AML-193 (cell line): Measurements from ENCODE around the gene SHISA8.

Experiments
- DNase-seq, 2 experiments: peaks; one replicate each; lab custom pipeline; 2025; lab: John Stamatoyannopoulos, UW

The SHISA8 gene

DNA sequence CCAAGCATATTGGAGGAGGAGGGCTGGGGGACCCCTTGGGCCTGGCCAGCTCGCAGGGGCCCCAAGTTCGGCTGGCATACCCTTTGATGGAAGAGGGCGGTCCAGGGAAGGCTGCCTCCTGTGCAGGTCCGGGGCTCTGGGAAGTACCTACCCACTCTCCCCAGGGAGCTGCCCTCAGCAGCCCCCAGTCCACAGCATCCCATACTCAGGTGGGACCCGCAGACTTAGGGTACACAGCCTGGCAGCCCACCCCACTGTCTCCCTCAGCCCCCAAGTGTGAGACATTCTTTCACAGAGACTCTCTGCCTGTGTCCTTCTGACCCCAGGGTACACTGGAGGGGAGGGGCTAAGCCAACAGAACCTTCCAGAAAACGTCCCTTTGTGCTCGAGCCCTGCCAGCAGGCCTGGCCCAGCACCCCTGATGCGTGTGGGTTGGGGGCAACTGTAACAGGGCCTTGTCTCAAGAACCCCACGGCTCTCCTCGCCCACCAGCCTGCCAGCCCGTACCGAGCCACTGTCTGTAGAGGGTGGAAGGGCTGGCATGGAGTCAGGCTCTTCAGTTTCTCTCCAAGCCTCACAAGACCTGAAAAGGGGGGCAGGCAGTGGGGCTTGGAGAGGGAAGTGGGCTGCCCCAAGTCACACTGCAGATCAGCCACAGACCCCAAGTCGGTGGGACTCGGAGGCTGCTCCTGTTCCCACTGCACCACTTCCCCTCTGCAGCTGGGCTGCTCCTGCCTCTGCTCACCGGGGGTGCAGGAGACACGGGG is 18.7 kb upstream of the SHISA8 start:
- DNase-seq = no peak

DNA sequence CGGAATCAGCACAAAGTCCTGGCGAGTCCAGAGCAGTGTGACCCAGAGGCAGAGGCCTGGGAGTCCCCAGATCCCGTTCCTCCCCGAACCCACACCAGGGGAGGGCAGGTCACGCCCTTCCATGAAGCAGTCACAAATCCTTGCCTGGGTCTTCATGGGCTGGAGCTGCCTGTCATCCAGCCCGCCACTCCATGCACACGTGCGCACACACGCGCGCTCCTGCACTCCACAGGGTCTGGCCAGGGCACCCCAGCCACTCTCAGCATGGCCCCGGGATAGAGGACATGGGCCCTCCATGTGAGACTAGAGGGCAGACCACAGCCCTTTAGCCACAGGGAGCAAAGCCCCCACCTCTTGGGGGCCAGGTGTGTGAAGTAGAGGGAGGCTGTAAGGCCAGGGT is 17.5 kb upstream of the SHISA8 start:
- DNase-seq = no peak

DNA sequence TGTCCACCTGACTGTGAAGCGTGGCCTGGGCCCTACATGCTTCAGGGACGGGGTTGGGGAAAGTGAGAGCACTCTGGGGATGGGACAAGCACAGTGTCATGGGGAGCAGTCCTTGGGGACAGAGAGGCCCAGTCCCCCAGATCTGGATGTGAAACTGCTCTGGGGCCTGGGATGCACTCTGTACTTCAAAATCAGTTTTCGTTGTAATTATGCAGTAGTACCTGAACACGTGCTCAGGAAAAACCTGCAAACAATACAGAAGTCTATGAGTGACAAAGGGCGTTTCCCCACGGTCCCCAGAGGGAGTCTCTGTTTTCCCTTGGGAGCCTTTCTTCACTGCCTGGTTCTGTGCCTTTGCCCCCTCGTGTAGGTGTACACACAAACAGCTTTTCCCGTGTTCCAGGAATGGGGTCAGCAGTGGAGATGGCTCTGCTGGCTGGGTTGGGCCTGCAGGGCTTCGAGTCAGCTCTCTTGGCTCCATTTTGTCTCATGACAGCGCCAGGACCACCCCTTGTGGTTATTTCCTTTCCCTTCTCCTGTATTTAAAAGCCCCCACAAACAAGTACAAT is 16.9 kb upstream of the SHISA8 start:
- no peak for DNase-seq

DNA sequence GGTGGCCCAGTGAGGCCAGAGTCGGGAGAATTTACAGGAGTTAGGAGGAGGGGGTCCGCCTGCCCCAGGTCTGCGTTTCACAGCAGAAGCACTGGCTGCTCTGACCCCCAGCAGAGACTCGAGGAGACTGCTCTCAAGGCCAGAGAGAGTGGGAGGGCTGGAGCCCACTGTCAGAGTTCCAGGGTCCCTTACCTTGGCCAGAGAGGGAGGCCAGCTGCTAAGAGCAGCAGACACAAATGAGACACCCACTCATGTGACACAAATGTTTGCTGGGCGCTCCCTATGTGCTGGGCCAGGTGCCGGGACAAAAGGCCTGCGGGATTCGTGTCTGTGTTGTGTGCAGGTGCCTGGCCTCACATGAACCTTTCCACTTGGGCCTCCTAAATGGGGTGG is 14.5 kb upstream of the SHISA8 start:
- DNase-seq = no peak

DNA sequence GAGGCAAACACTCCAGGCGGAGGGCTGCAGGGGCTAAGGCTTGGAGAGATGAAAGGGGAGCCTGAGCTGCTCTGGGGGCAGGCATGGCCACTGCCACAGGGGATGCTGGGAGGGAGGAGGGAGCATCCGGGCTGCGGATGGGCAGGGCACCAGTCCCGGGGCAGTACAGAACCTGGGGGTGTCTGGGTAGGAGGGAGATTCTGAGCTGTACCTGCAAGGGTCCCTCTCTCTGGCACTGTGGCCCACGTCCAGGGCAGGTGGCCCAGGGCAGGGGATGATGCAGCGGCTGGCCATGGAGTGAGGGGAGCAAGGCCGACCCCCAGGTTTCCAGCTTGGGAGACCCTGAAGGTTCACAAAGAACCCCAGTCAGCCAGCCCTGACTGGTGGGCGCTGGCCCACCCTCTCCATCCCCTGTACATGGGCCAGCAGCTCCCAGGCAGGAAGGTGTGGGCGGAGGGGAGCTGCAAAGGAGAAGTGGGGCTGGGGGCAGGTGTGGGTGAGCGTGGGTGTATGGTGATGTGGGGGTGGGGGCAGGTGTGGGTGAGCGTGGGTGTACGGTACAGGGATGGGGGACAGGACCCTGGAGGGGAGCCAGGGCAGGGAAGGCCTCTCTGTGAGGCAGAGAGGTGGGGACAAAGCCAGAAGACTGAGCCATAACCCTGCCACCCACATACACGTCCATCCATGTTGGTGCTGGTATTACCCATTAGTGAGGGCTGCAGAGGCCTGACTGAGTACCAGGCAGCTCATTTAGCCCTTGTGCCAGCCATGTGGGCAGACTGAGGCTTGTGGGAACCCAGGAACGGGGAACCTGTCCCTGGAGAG is 13.9 kb upstream of the SHISA8 start:
- no peak for DNase-seq

DNA sequence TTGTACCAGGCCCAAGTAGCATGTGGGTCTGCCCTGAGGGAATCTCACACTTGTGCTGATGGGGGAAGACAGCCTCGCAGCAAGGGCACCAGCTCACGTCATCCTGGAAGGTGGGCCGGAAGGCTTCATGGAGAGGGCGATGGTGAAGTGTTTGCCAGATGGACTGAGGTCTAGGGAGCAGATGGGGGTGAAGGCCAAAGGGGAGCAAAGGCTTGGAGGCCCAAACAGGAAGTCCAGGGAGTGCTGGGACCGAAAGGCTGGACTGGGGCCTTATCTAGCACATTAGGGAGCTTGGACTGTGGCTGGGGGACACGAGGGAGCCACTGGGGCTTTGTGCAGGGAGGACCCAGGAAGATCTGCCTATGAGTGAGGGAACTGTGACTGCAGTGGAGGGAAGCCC is 12.9 kb upstream of the SHISA8 start:
- DNase-seq = no peak

DNA sequence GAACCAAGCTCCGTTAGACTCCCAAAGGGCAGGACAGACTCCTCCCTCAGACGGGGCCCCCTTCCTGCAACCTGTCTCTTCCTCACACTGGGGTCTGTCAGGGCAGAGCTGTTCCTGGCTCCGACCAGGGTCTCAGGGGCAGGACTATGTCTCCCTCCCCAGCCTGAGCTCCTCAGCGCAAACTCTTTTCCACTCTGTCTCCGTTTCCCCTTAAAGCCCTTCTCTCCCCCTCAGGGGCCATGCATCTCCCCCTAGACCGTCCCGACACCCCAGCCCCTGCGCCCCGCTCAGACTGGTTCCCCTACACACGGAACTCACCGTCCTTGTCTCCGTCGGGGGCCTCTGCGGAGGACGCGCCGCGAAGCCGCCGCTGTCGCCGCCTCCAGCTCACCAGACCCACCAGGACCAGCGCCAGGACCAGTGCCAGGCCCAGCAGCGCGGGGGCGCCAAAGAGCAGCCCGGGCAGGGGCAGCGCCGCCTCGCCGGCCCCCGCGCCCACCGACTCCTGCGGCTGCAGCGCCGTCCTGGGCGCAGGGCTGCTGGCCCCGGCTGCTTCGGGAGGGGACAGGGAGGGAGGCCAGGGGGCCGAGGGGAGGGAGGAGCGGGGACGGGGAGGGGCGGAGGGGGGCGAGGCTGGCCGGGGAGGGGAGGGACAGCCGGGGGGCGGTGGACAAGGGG is 11.0 kb upstream of the SHISA8 start:
- no peak for DNase-seq

DNA sequence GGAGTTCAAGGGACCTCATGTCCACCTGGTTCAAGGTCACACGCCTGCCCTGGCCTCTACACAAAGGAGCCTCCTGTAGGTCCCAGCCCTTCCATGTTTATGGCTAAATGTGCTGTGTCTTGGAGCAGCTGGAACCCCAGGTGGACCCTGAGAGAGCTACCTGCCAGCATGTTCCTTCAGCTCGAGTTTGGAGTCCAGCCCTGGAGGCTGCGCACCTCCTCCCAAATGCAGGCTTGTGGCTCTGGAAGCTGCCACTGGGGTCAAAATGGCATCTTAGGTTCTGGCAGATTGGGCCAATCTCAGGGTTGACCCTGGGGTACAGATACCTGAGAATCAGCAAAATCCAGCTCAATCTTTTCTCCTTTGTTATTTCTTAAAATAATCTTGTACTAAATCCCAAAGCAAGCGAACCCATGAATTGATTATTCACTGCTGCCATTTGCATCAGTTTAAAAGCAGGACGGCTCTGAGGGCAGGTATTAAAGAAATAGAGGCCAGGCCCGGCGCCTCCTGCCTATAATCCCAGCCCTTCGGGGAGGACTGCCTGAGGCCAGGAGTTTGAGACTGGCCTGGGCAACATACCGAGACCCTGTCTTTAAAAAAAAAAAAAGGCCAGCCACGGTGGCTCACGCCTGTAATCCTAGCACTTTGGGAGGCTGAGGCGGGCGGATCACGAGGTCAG is 8.9 kb upstream of the SHISA8 start:
- no peak for DNase-seq

DNA sequence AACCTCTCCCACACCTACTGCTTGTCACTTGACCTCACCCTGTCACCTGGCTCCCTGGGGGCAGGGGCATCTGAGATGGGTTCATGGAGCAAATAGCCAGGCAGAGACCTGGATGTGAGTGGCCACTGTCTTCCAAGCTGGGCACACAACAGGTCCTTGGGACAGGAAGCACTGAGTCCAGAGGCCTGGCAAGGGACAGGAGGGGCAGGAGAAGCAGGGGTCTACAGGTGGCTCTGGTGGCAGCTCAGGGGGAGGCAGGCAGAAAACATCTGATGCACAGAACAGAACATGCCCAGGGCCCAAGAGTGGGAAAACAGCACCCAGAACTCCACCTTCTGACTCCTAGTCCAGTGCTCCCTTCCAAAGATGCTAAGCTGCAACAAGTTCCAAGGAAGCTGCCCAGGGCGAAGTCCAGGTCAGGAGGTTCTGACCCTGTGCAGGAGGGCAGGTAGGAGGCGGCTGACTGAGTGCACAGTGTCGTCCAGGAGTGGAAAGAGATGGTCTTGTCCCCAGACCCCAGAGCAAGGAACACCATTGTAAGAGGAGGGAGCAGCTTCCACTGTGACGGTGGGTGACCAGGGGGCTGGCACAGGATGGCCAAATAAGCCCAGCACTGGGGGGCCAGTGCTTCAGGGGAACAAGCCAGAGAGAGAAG is 8.2 kb upstream of the SHISA8 start:
- no peak for DNase-seq

DNA sequence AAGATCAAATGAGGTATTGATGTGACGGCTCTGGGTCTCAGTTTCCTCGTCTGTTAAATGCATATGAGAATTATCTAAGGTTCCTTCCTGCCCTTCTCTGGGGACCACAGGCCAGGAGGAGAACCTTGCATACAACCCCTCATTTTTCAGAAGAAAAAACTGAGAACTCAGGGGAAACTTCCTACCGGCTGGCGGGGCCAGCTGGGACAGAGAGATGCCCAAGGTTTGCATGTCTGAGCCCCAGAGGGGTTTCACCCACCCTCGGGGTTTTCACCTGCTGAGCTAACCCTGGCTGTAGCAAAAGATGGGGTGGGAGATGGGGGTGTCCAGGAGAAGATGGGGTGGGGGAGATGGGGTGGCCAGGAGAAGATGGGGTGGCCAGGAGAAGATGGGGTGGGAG is 7.5 kb upstream of the SHISA8 start:
- DNase-seq = no peak

DNA sequence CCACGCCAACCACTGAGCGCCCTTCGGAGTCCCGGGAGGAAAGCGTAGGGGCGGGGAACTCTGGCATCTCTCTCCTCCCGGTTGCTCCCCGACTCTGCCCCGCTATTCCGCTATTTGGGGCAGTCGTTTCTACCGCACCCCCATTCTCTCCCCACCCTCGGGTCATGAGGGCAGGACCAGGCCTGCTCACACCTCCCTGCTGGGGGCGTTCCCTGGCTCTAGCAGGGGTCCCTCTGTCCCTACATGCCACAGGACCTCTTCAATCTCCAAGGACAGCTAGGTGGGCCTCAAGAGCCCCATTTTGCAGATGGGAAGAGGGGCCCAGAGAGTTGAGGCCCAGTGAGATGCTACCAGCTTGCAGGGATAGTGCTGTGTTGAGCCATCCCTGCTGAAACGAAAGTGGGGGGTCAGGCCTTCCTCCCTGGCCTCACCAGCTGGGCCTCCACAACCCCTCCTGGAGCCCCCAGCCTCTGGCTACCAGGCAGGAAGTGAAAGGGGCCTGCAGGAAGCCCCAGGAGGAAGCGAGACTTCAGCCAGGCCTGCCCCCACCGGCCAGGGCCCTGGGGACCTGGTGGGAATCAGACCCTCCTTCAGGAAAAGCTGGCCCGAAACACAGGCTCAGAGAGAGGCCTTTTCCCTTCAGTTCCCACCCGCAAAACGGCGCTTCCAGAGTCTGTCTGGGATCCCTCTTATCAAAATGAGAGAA is 5.5 kb upstream of the SHISA8 start:
- no peak for DNase-seq

DNA sequence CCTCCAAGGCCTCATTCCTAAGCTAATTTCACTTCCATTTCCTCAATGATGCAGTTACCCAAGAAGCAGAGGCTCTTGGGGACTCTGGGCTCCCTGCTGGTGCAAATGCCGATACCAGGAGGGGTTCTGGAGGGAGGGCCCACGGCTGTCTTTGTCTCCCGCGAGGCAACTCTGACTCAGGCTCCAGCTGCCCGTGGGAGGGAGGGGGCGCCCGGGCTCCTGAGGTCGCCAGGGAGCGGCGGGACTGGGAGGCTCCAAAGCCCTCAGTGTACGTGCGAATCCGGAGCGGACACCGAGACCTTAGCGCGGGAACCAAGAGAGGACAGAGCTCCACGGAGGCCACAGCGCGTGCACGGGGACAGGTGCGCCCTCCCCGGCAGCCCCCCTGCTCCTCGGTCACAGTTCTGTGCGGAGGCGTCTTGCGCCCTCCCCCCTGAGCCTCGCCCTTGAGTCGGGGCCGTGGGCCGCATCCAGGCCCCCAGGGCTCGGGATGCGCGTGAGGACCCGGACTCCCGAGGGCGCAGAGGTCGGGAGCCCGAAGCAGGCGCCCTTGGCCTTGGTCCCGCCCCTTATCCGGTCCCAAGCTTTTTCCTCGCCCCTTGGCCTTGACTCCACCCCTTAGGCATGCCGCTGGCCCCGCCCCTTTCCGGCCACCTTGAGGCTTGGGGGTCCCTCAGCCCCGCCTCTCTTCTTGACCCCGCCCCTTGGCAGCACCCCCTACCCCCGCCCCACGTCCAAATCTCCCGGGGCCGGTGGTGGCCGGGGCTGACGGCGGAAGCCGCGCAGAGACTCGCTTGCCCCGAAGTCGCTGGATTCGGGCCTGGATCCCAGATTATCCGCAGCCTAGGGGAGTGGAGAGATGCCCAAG is 4.7 kb upstream of the SHISA8 start:
- DNase-seq = no peak

DNA sequence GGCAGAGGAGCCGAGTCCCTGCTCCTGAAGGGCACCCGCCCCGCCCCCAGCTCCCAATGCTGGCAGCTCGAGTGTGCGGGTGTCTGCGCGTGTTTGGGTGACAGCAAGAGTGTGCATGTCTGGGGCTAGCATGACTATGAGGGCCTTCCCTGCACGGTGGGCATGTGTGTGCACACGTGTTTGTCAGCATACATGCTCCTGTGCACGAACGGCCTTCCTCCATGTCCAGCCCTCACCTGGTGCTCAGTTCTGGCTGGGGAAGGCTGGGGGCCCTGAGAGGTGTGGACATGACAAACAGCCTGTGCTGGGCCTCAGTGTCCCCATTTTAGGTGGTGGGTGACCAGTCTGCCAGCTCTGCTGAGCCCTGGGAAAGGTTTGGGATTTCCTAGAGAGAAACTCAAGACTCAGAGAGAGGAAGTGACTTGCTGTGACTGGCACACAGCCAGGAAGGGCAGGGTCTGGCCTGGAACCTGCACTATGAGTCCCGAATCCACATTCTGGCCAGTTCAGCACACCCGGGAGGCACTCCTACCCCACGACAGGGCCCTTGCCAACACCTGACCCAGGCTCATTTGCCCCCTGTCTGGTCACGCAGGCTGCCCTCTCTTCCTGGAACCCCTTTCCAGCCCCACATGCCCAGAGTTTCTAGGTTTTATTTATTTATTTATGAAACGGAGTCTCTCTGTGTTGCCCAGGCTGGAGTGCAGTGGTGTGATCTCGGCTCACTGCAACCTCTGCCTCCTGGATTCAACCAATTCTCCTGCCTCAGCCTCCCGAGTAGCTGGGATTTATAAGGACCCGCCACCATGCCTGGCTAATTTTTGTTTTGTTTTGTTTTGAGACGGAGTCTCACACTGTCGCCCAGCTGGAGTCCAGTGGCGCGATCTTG is 3.3 kb upstream of the SHISA8 start:
- peak; percentile 7 to 32 for DNase-seq

DNA sequence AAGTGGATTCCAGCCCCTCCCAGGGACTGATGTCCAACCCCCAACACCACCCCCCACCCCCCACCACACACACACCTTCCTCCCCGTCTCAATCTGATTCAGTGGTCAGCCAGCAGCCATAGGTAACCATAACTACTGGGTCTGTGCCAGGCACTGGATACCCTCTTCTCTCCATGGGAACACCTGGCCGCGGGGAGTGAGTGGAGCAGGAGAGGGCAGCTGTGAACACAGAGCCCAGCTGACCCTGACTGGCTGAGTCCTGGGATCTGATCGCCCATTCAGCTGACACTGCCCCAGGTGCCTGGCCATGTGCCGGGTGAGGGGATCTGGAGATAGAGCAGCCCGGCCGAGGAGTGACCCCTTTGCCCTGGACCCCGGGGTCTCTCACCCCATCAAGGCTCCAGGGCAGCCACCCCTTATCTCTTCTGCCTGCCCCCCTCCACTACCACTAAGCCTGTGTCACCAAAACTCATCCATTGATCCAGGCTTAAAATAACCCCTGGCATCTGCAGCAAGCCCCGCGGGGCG is 2.6 kb upstream of the SHISA8 start:
- DNase-seq = no peak

DNA sequence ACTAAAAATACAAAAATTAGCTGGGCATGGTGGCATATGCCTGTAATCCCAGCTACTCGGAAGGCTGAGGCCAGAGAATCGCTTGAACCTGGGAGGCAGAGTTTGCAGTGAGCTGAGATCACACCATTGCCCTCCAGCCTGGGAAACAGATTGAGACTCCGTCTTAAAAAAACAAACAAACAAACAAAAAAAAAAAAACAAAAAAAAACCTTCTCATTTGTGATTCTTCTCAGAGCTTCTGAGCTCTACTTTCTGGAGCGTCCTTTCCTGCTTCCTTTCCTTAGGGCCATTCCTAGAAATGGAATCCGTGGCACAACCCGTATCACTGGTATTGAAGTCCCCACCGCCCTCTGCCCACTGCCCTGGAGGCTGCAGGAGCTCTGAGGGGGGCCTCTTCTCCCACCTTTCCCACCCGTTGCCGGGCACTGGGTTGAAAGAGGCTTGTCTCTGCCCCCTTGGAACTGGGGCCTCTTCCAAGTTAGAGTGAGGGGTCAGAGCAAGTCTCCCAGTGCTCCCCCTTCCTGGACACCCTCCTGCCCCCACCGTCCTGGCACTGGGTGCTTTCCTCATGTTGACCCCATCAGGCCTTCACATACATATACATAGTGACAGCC is 2.0 kb upstream of the SHISA8 start:
- DNase-seq = no peak

DNA sequence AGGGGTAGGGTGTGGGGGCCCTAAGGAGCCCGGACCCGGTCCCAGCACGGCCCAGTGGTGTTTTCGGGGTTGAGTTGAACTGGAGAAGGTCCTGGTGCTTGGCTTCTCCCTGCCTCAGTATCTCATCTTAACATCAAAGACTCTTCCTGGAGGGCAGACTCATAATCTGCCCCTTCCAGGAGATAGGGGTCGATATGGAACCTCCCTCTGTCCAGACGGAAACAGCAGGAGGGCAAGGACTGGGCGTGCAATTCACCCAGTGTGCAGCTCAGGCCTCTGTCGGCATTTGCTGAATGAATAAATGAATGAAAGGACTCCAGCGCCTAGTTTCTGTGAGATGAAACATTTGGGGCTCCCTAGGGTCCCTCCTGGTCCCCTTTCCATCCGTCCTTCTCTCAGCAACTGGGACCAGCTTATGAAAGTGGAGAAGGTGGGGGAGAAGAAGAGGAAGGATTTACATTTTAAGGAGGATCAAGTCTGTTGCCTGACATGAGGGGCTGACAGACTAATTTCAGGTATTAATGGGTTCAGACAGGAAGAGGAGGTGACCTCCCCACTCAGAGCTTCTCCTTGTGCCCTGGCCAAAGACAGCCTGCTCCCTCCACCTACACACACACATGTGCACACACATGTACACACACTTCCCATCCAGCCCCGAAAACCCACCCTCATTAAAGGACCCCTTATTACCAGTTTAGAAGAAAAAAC is 1.1 kb upstream of the SHISA8 start:
- DNase-seq = no peak

DNA sequence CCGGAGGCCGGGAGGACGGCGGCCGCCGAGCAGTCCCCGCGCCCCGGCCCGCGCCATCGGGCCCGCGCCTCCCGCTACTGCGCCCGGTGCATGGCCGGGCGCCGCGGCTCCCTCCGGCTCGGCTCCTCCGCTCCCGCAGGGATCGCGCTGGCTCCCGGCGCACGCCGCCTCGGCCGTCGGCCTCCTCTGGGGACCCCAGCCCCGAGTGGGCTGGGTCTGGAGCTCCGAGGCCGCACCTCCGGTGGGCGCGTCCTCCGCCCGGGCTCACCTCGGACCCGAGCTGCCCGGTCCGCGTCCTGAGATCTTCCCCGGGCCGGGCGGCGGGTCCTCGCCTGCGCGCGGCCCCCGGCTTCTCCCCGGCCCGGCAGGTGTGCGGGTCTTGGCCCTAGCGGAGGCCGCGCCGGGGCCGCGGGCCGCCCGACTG is 251 bp downstream of the SHISA8 start:
- DNase-seq = no peak
